AG04449 (cell line): ENCODE data around the gene TKTL2.

Experiments used
- CTCF ChIA-PET: fragments of 350-600 bp; formaldehyde crosslinking; extraction: SDS; loops from one replicate; lab custom pipeline; 2021; ENCODE audit warnings: antibody characterized with exemption; lab: Yijun Ruan, JAX
- POLR2A ChIA-PET: fragments of 400-600, 350-600 bp; formaldehyde crosslinking; extraction: SDS; loops from one replicate; lab custom pipeline; 2020; ENCODE audit warnings: antibody characterized with exemption, inconsistent platforms; lab: Yijun Ruan, JAX
- DNase-seq: peaks from one replicate; pipeline ENCODE4 v3.0.0-alpha.2; 2010; ENCODE audit warnings: low read depth, low spot score
- H3K4me3 ChIP-seq: 2 replicates; pipeline ENCODE4 v1.5.1; 2011; ENCODE audit warnings: low read depth, mild to moderate bottlenecking, control low read depth, low read length
- CTCF ChIP-seq: IDR thresholded peaks from one replicate; pipeline ENCODE4 v1.5.1; 2011; ENCODE audit warnings: mild to moderate bottlenecking, moderate library complexity, low read length, control low read depth, inconsistent platforms; ENCODE audit not compliant: insufficient read depth; ENCODE audit errors: missing control alignments

Gene TKTL2

DNA sequence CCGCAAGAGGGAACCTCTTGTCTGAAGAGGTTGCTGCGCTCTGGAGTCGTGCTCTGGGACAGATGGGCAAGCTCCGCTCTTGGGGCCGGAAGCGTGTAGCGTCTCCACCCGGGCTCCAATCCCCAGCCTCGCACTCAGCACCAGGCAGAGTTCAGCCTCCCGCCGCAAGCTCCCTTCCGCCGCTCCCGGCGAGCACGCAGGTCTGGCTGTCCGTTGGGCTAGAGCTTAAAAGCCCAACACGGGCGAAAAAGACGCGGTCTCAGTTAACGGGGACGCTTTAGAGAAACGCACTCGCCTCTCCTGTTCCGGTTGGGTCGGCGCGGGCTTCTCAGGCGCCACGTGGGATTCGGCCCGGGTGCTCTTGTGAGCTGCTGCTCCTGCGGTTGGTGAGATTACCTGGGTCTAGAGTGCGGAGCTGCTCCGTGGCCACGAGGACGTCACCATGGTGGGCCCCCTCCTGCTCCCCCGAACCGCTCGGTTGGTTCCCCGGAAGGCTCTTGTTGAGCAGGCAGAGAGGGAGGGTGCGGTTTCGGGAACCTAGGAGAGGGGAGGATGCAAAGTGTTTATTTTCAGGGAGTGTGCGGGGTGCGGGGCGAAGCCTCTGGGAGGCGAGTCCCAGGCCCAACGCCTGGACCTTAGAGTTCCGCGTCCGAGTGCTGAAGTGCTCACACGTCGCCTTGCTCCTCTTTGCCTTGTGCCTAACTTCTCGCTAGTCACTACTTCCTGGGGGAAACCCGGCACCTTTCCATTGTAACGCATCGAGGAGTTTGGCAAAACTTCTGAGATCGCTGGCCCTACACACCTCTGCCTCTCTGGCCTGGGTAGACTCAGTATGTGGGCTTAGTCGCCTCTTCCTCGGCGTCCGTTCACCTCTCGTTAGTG lies 21.0 kb upstream of the TKTL2 start, which contains the start of gene TMA16:
Gene TMA16, plus strand, starts transcription at position 331 of the 882 bp plus-strand sequence. Its CDS starts 112 bp downstream, at position 443.
- H3K4me3 ChIP-seq: peak within 1 kb of the TSS; percentile 94
- TF ChIP-seq CTCF: no peak
- CTCF ChIA-PET: interaction anchor here (1.0 to 3.5 kb wide), 7 partner anchors 9 to 997 kb away, joined by 3 to 59 read pairs (median 5); no protein-coding TSS in a partner anchor

DNA sequence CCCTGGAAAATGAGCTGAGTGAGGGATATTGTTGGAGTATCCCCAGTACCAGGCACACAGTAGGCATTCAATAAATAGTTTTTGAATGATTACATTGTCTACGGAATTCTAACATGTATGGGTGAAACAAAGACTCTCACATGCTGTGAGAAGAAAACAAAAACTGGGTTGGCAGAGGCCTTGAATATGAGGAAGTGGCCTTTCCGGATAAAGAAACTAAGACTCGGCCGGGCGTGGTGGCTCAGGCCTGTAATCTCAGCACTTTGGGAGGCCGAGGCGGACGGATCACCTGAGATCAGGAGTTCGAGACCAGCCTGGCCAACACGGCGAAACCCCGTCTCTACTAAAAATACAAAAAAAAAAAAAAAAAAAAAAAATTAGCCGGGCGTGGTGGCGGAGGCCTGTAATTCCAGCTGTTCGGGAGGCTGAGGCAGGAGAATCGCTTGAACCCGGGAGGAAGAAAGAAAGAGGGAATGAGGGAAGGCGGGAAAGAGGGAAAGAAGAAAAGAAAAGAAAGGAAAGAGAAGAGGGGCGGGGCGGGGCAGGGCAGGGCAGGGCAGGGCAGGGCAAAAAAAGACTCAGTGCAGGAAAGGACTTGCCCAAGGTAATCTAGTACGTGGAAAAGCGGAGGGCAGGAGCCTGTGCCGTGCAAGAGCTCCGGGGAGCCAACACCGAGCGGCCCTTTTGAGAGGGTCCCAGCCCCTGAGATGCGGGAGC lies 20.2 kb upstream of the TKTL2 start:
- CTCF ChIA-PET: interaction anchor here (1.0 to 3.5 kb wide), 9 partner anchors 8 to 996 kb away, joined by 3 to 59 read pairs (median 5); no protein-coding TSS in a partner anchor
- TF ChIP-seq CTCF: no peak
- peak overlapping the region; percentile 94 for H3K4me3 ChIP-seq

More for the DNA sequence above, 21.0 kb upstream of the TKTL2 start, which contains the start of gene TMA16:
- DNase-seq: peak; percentile 68
- POLR2A ChIA-PET: interaction anchor here (0.9 to 1.7 kb wide), 9 partner anchors 11 to 1153 kb away, joined by 3 to 16 read pairs (median 7); no protein-coding TSS in a partner anchor

DNA sequence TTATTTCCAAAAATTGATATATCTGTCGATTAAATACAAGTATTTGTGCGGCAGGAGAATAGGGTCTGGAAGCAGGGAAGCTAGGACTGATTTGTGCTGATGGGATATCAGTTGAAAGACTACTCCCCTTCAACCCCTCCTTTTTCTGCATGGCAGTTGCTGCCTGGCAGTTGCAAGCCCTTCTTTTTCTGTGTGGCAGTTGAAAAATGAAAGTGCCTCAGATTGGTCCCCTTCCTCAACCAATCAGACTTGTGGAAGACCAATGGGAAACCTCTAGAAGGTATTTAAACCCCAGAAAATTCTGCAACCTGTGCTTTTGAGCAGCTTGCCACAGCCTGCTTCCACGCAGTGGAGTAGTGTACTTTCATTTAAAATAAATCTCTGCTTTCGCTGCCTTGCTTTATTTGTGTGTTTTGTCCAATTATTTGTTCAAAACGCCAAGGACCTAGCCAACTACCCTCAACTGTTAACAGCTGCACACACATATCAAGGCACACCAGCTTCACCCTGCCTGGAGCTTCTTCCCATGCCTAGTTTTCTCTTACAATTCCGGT lies 19.5 kb upstream of the TKTL2 start:
- no peak overlapping the region for H3K4me3 ChIP-seq
- no peak for TF ChIP-seq CTCF
- ChIA-PET CTCF (interaction anchor here (1.0 to 3.5 kb wide), 7 partner anchors 9 to 63 kb away, joined by 3 to 59 read pairs (median 7); no protein-coding TSS in a partner anchor), POLR2A (no interaction called here)
- DNase-seq: no peak

More for the DNA sequence above, 20.2 kb upstream of the TKTL2 start:
- POLR2A ChIA-PET: interaction anchor here (0.9 to 1.7 kb wide), 9 partner anchors 12 to 1154 kb away, joined by 3 to 16 read pairs (median 7); no protein-coding TSS in a partner anchor
- no peak for DNase-seq

DNA sequence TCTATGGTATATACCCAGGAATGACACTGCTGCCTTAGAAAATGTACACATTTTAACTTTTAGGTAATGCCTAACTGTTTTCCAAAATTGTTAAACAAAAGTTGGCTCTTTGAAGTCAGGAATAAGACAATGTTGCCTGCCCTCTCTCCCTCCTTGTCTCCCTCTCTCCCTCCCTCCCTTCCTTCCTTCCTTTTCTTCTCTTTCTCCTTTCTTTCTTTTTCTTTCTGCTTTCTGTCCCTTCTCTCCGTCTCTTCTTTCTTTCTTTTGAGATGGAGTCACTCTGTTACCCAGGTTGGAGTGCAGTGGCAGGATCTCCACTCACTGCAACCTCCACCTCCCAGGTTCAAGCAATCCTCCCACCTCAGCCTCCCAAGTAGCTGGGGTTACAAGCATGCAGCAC lies 16.4 kb upstream of the TKTL2 start:
- no peak for DNase-seq
- no peak overlapping the region for H3K4me3 ChIP-seq
- no peak for TF ChIP-seq CTCF
- POLR2A ChIA-PET: no interaction called here
- CTCF ChIA-PET: interaction anchor here (1.1 kb wide), 1 partner anchor 52 kb away, joined by 4 read pairs; no protein-coding TSS in a partner anchor

GRCh38 chr4:163486321-163486720 lies 12.8 kb upstream of the TKTL2 start:
- CTCF ChIA-PET: interaction anchor here (0.9 to 5.1 kb wide), 8 partner anchors 8 to 1245 kb away, joined by 3 to 202 read pairs (median 5); partner anchors contain the start of gene TMA16
- POLR2A ChIA-PET: no interaction called here
- DNase-seq: no peak
- H3K4me3 ChIP-seq: no peak overlapping the region
- TF ChIP-seq CTCF: no peak
